GM21717 (cell line): ENCODE results near the gene NPRL2.

Experiments
- ATAC-seq: cut with Tn5 transposase; IDR thresholded peaks from one replicate; pipeline ENCODE4 v1.9.1; 2021; ENCODE audit warnings: mild to moderate bottlenecking, moderate library complexity; ENCODE audit not compliant: unreplicated experiment

The NPRL2 gene

GRCh38 chr3:50351323-50351697 is 735 bp upstream of the NPRL2 start:
- ATAC-seq, result no peak

GRCh38 chr3:50350213-50350526 is 405 bp downstream of the NPRL2 start:
- ATAC-seq, result no peak

DNA sequence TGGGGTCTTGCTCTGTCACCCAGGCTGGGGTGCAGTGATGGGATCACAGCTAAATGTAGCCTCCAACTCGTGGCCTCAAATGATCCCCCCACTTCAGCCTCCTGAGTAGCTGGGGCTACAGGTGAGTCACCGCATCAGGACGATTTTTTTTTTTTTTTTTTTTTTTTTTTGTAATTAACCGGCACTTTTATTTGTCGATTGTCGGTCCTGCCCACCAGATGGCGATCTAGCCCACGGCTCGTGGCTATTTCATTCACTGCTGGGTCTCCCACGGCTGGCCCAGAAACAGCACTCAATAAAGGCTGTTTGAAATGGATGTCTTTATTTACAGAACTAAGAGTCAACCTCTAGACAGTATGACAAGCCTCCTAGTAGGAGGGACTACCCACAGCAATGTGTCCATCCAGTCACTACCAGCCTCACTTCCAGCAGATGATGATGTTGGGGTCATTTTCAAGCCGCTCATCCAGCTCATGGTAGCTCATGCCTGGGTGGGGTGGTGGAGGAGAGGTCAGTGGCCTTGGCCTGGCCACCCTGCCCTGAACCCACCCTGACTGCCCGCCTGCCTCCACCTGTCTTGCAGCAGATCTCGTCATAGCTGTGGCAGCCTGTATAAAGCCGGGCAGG is 3.3 kb downstream of the NPRL2 start:
- ATAC-seq, result no peak

- ATAC-seq, result no peak
These were observed 4.9 kb downstream of the NPRL2 start, which contains the start of gene ZMYND10 for GRCh38 chr3:50345586-50346234. Gene ZMYND10 (minus strand): TSS chr3:50345732. CDS start chr3:50345579, 153 bp downstream.

GRCh38 chr3:50345008-50345407 is 5.6 kb downstream of the NPRL2 start:
- no peak for ATAC-seq

DNA sequence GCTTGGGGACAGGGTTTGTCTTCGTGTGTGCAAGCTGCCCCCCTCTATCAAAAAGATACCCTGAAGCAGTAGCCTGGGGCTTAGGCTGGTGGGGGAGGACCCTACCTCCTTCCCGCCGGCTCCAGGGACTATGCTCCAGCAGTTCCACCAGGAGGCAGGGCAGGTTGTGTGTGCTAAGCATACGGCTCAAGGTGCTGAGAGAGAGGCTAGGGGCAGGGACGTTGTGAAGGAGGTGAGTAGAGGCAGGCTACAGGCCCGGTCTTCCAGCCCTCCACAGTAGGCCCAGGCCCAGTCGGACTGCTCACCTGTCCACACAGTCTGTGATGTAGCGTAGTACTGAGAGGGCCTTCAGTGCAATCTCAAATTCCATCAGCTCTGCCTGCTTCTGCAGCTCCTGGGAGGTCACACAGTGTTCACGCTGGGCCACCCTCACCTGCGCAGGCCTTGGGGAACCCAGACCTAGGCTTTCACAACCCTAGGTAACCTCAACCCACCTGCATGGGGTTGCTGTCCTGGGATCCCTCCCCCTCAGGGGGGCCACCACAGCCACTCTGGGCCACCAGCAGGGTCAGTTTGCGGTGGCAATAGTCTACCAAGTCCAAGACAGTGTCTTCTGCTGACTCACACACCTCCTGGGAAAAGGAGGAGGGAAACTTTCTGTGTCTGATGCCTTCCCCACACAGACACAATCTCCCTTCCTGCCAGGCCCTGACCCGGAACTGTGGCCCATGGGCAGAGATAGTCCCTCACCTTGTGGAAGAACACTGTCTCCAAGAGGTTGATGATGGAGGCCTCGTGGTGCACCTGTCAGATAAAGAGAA is 7.6 kb downstream of the NPRL2 start:
- no peak for ATAC-seq

GRCh38 chr3:50341996-50342650 is 8.5 kb downstream of the NPRL2 start:
- no peak for ATAC-seq

- ATAC-seq, result no peak
These were observed 9.0 kb downstream of the NPRL2 start for GRCh38 chr3:50341537-50341936.

- ATAC-seq, result no peak
These were observed 9.9 kb downstream of the NPRL2 start, which contains the start of gene RASSF1 for GRCh38 chr3:50340448-50341329. Gene RASSF1 (minus strand): TSS chr3:50340836. CDS start chr3:50340805, 31 bp downstream.

DNA sequence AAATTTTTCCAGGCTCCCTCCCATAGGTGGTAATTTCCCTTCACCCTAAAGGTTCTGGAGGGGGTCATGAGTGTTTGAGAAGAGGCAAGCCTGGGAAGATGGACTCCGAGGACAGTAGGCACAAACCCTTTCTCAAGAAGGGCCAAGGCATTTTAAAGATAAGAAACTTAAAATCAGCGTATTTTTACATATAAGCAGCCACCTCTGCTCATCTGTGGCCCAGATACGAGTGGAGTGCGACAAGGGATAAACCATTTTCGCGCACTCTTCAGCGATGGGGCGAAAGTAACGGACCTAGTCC is 10.5 kb downstream of the NPRL2 start:
- no peak for ATAC-seq

- no peak for ATAC-seq
These were observed 11.0 kb downstream of the NPRL2 start for GRCh38 chr3:50339485-50340146.

DNA sequence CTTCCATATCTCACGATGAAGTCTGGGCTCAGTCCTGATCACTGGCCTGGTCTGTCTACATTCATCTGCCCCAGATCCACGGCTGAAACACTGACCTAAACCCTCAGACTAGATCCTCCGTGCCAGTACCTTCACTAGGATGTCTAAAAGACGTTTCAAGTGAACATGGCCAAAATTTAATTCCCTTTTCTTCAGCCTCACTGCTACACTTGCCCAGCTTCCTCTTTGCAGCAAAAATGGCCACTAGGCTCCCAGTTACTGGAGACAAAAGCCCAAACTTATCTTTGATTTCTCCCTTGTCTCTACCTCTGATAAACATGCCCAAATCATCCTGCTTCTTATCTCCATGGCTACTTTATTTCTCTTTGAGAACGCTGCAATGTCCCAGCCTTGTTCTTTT is 11.6 kb downstream of the NPRL2 start:
- ATAC-seq, result no peak

GRCh38 chr3:50337175-50337861 is 13.3 kb downstream of the NPRL2 start:
- ATAC-seq, result peak; percentile 61

GRCh38 chr3:50336452-50337174 is 14.0 kb downstream of the NPRL2 start:
- ATAC-seq, result peak; percentile 31

DNA sequence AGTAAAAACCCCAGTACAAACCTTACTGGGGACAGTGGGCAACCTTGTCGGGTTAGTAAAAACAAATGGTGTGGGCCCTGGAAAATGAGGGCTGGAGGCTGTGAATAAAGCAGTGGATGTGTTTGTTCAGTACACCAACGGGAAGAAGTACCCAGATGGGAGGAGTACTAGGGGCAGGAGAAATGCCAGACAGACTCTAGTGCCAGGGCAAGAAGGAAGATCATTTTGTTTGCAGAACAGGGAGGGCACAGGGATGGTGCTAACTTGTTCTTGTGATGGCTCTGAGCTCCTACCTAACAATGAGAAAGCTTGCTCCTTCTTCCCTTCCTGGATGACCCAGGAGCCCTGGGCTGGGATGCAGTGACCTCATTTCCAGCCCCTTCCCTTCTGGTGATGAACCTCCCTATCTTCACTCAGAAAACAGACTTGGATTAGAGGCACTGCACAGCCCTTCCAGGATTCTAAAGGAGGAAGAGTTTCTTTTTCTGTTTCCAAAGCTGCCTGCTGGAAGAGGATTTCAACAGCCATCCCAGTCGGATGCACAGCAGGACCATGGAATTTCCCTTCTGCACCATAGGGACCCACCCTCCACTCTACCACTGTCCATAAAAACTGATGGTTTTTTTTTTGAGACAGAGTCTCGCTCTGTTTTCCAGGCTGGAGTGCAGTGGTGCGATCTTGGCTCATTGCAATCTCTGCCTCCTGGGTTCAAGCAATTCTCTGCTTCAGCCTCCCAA is 16.1 kb downstream of the NPRL2 start:
- ATAC-seq, result no peak

GRCh38 chr3:50333744-50334328 is 16.7 kb downstream of the NPRL2 start:
- no peak for ATAC-seq

DNA sequence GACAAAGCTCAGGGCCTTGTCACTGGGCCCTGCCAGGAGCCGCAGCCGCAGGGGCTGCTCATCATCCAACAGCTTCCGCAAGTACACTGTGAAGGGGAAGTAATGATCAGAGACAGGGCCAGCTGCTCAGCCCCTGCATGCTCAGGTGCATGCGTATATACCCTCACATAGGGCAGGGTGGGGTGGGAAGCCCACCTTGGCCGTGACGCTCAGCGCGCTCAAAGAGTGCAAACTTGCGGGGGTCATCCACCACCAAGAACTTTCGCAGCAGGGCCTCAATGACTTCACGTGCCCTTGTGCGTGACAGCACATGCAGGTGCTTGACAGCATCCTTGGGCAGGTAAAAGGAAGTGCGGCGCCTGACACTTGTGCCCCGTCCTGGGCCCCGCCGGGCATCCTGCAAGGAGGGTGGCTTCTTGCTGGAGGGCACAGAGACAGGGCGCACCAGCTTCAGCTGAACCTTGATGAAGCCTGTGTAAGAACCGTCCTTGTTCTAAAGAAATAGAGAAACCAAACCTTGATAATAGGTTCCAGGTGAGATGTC is 19.1 kb downstream of the NPRL2 start:
- ATAC-seq, result no peak

GRCh38 chr3:50330330-50330729 is 20.2 kb downstream of the NPRL2 start:
- ATAC-seq, result no peak
